Heart right ventricle (tissue), 16 donors: ENCODE data around the gene RPS24. TPM values are rescaled to one million over a fixed set of nuclear protein-coding genes. Genes with fewer than 3 reads are reported as not detected.

ENCODE experiments used
- ATAC-seq, 8 donors: fragments of 200-7000 bp; cut with Tn5 transposase; one replicate each; pipeline ENCODE4 v1.9.1; 2020; ENCODE audit warnings: mild to moderate bottlenecking in 8 of 8, moderate library complexity in 8 of 8, moderate number of reproducible peaks in 1 of 8
- DNase-seq, 2 donors: peaks; one replicate each; pipeline ENCODE4 v3.0.0-alpha.2; 2020
- H3K27ac ChIP-seq, 10 donors: fragments of 200-600 bp; sonication (generic) in 2 of 10; one replicate each; pipeline versions ENCODE4 v1.5.0 to v1.8.0; 2020 to 2022; ENCODE audit warnings: mild to moderate bottlenecking in 3 of 10
- H3K27me3 ChIP-seq, 7 donors: fragments of 200-600 bp; one replicate each; pipeline ENCODE4 v1.8.0; 2021 to 2022; ENCODE audit warnings: mild to moderate bottlenecking in 2 of 7
- H3K36me3 ChIP-seq, 9 donors: fragments of 200-600 bp; sonication (generic) in 1 of 9; one replicate each; pipeline versions ENCODE4 v1.5.0 to v1.8.0; 2020 to 2022; ENCODE audit warnings: mild to moderate bottlenecking in 2 of 9
- H3K4me1 ChIP-seq, 9 donors: fragments of 200-600 bp; sonication (generic) in 1 of 9; one replicate each; pipeline versions ENCODE4 v1.5.0 to v1.8.0; 2020 to 2022; ENCODE audit warnings: mild to moderate bottlenecking in 4 of 9
- H3K4me3 ChIP-seq, 10 donors: fragments of 200-600 bp; sonication (generic) in 2 of 10; one replicate each; pipeline versions ENCODE4 v1.5.0 to v1.8.0; 2020 to 2022; ENCODE audit warnings: mild to moderate bottlenecking in 7 of 10, moderate library complexity in 2 of 10
- H3K9me3 ChIP-seq, 11 donors: fragments of 200-600 bp in 10 of 11; sonication (generic) in 2 of 11; one replicate each; pipeline versions ENCODE4 v1.5.0 to v1.8.0; 2013 to 2022; ENCODE audit warnings: mild to moderate bottlenecking in 2 of 11, control low read depth in 1 of 11, moderate library complexity in 1 of 11
- CTCF ChIP-seq, 9 donors: fragments of 200-600 bp; sonication (generic) in 2 of 9; IDR thresholded peaks; one replicate each; pipeline versions ENCODE4 v1.5.0 to v1.8.0; 2021 to 2022; ENCODE audit warnings: antibody characterized with exemption in 9 of 9, mild to moderate bottlenecking in 5 of 9, moderate library complexity in 1 of 9
- WGBS, 2 donors: extraction: QIAGEN DNeasy Blood & Tissue Kit; methylation state at CpG; one replicate each; pipeline ENCODE4 v1.1.7; 2013; ENCODE audit warnings: inconsistent platforms in 1 of 2; 5-methylcytosine and 5-hydroxymethylcytosine counted together
- intact Hi-C, 10 donors: fragments of 100-400 bp; cut with DNase I; formaldehyde crosslinking; loops; one replicate each; pipeline versions ENCODE4 v1.11.1 to v1.14.2; 2022
- polyA plus RNA-seq, 2 donors: library from polyadenylated mRNA; stranded (reverse); fragments of 200-250 nt; gene quantifications; one replicate each; pipeline ENCODE4 v1.2.3, GENCODE V29; 2013
- total RNA-seq, 10 donors: library from RNA; stranded (reverse); fragmentation: NEBNext Ultra II Directional in 3 of 10; extraction: Animal tissue kit (Norgen Biotek cat#: 25700) in 3 of 10; gene quantifications; one replicate each; pipeline versions ENCODE4 v1.2.1 to v1.2.4, GENCODE V29; 2021 to 2023
- donor health status: Arrhythmogenic right ventricular cardiomyopathy.
- donor health status: ischemic (EF 13 %, LVEDD 7.1; RV severe dilation, severe dysfunction).
- donor health status: healthy with polysubstance abuse.
- donor health status: DM: no; HTN: yes; CAD: no.
- donor health status: DM: no; HTN: no; CAD: no.
- donor health status: ischemic (EF 25% LVEDD 6.9; RV normal size, moderate dysfunction).
- donor health status: ischemic (EF 25% LVEDD 5.7; RV mildly dilated, moderate dysfunction).
- donor health status: healthy.
- donor health status: DM: yes; HTN: yes; CAD: no.
- donor health status: Ischemic cardiomyopathy.
- donor health status: ischemic (EF 35%, LVEDD 5.7; RV mildly dilated, moderate dysfunction).
- donor health status: nonischemic (EF 11% LVEDD 7.7; RV severe dilation, severe dysfunction).
- donor health status: DM: yes; HTN: yes; CAD: no.
- donor health status: PGD.
- donor health status: ischemic (EF 29% LVEDD 5.4; RV normal size, mild dysfunction).
- donor health status: nonischemic (EF 23%, LVEDD 6.1; RV moderate dilation, normal function).

Gene RPS24
- total and polyA plus RNA-seq, 12 donors, result 568 to 4,355 (median 813) TPM

DNA sequence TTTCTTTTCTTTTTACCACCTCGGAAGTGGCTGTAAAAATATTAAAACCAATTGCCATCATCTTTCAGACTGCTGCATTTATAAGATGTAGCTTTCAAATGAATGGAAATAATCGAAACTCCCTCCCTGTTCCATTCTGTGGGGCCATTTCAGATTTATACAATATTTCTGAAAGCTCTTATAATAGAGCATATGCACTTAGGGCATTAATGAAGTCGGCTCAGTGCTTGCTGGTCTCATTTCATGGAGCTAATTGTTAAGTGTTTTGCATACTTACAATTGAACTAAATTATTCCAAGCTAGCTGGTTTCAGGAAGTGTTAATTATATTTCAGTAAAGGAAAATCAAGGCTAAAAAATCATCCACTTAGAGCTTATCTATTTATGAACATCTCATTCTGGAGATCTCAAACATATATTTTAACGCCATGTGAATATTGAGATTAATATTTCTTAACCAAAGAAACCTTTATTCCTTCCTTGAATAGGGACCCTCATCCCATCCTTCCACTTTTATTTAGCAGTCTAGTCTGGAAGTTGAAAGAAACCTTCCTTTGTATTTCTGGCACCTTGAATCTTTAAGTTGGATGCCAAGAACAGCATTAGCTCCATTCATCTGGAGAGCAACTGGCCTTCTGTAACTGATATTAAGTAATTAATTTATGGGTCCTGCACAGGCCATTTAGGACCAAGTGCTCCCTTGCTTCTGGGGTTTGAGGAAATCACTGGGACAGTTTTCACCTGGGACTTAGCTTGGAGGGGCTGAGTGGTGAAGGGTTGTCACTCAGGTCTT, 45.1 kb downstream of the RPS24 start:
- Histone ChIP-seq H3K9me3 (peaks cover 0 to 9% (median 0%) of the 10 kb centered on the region in 11 donors), H3K4me1 (no peaks in the 10 kb centered on the region), H3K4me3 (no peak overlapping the region), H3K27me3 (no peaks in the 10 kb centered on the region), H3K36me3 (no peaks in the 10 kb centered on the region), H3K27ac (no peak overlapping the region)
- WGBS, 2 donors, result 86 to 87% methylated on average over 4 of the region's 4 CpGs
- DNase-seq, result no peak
- intact Hi-C loops, result no loop called here
- ATAC-seq, result no peak
- TF ChIP-seq CTCF (IDR thresholded peaks at IDR 0.05), result no peak

- TF ChIP-seq CTCF (IDR thresholded peaks at IDR 0.05), result no peak
- peaks cover 0 to 5% (median 0%) of the 10 kb centered on the region in 11 donors for H3K9me3 ChIP-seq
- DNase-seq (no peak), ATAC-seq (no peak)
- no peak overlapping the region for H3K4me3 ChIP-seq
- peaks cover 0 to 1% (median 0%) of the 10 kb centered on the region in 7 donors for H3K27me3 ChIP-seq
- H3K36me3 ChIP-seq, result no peaks in the 10 kb centered on the region
- H3K4me1 ChIP-seq, result no peaks in the 10 kb centered on the region
- no peak overlapping the region for H3K27ac ChIP-seq
- 94 to 95% methylated on average over 6 of the region's 6 CpGs for WGBS, 2 donors
- intact Hi-C loops, result no loop called here
Observed at GRCh38 chr10:78079411-78079810, 45.7 kb downstream of the RPS24 start.

- DNase-seq, result no peak
- no peak for ATAC-seq
- 48 to 64% methylated on average over 3 of the region's 3 CpGs for WGBS, 2 donors
- H3K27ac ChIP-seq, result no peak overlapping the region
- H3K4me3 ChIP-seq, result no peak overlapping the region
- no peaks in the 10 kb centered on the region for H3K4me1 ChIP-seq
- H3K9me3 ChIP-seq, result no peaks in the 10 kb centered on the region
- TF ChIP-seq CTCF (IDR thresholded peaks at IDR 0.05), result no peak
- peaks cover 0 to 4% (median 0%) of the 10 kb centered on the region in 7 donors for H3K27me3 ChIP-seq
- intact Hi-C loops, result no loop called here
- no peaks in the 10 kb centered on the region for H3K36me3 ChIP-seq
Observed at GRCh38 chr10:78081292-78081691, 47.6 kb downstream of the RPS24 start.

GRCh38 chr10:78082636-78083035, 49.0 kb downstream of the RPS24 start:
- no peaks in the 10 kb centered on the region for H3K9me3 ChIP-seq
- DNase-seq (no peak), ATAC-seq (no peak)
- no peaks in the 10 kb centered on the region for H3K4me1 ChIP-seq
- H3K27ac ChIP-seq, result no peak overlapping the region
- H3K4me3 ChIP-seq, result no peak overlapping the region
- 87 to 92% methylated on average over 4 of the region's 4 CpGs for WGBS, 2 donors
- no peak for TF ChIP-seq CTCF (IDR thresholded peaks at IDR 0.05)
- H3K36me3 ChIP-seq, result no peaks in the 10 kb centered on the region
- intact Hi-C loops, result no loop called here
- peaks cover 0 to 4% (median 0%) of the 10 kb centered on the region in 7 donors for H3K27me3 ChIP-seq

Other genes with a start within 250 kb of the RPS24 start
- 10 to 100 TPM in 7 of 10 donors, 1 to 10 TPM in 3; 6.6 to 14.1 (median 11.7) TPM for gene DLG5, start 107.1 kb upstream of the RPS24 start, total RNA-seq
- 1 to 10 TPM; 5.0 to 5.8 TPM for gene DLG5, start 107.1 kb upstream of the RPS24 start, polyA plus RNA-seq
- 10 to 100 TPM in 8 of 10 donors, 1 to 10 TPM in 2; 8.5 to 12.5 (median 10.8) TPM for gene POLR3A, start 4.3 kb upstream of the RPS24 start, total RNA-seq
- gene POLR3A, start 4.3 kb upstream of the RPS24 start, polyA plus RNA-seq, result 1 to 10 TPM; 4.2 to 4.6 TPM